H9 (cell line): Measurements from ENCODE around the gene DNMT3B. TPM values are rescaled to one million over a fixed set of nuclear protein-coding genes. Genes with fewer than 3 reads are reported as not detected.
A peak's percentile ranks its signal among the peaks of the same experiment; 100 is the strongest.

Source experiments
- DNase-seq: peaks from one replicate; pipeline ENCODE4 v3.0.0-alpha.2; 2017
- H2AFZ ChIP-seq: one replicate; pipeline ENCODE4 v1.6.1; 2013; ENCODE audit warnings: mild to moderate bottlenecking, low read length, control low read depth, moderate library complexity
- H2AK5ac ChIP-seq: 2 replicates; pipeline ENCODE4 v1.6.1; 2013; ENCODE audit warnings: low read length, control low read depth, mixed read lengths; ENCODE audit not compliant: insufficient read length
- H2BK120ac ChIP-seq: one replicate; pipeline ENCODE4 v1.6.1; 2013; ENCODE audit warnings: low read depth, mild to moderate bottlenecking, low read length, control low read depth, inconsistent platforms; ENCODE audit not compliant: poor library complexity, severe bottlenecking
- H2BK12ac ChIP-seq: 2 replicates; pipeline ENCODE4 v1.6.1; 2013; ENCODE audit warnings: low read length, control low read depth, mixed read lengths, low read depth; ENCODE audit not compliant: insufficient read length
- H2BK15ac ChIP-seq: 2 replicates; pipeline ENCODE4 v1.6.1; 2013; ENCODE audit warnings: low read depth, low read length, control low read depth
- H2BK20ac ChIP-seq: one replicate; pipeline ENCODE4 v1.6.1; 2013; ENCODE audit warnings: low read depth, mild to moderate bottlenecking, low read length, control low read depth, inconsistent platforms; ENCODE audit not compliant: poor library complexity, severe bottlenecking
- H2BK5ac ChIP-seq: 2 replicates; pipeline ENCODE4 v1.6.1; 2013; ENCODE audit warnings: low read length, control low read depth, mixed read lengths; ENCODE audit not compliant: insufficient read length
- H3K14ac ChIP-seq: 2 replicates; pipeline ENCODE4 v1.6.1; 2013; ENCODE audit warnings: low read length, control low read depth; ENCODE audit not compliant: insufficient read depth
- H3K18ac ChIP-seq: 2 replicates; pipeline ENCODE4 v1.6.1; 2013; ENCODE audit warnings: low read depth, mild to moderate bottlenecking, mixed read lengths, low read length, control low read depth; ENCODE audit not compliant: insufficient read length
- H3K23ac ChIP-seq: 2 replicates; pipeline ENCODE4 v1.6.1; 2013; ENCODE audit warnings: low read length, control low read depth, mixed read lengths, low read depth; ENCODE audit not compliant: insufficient read length
- H3K23me2 ChIP-seq: 2 replicates; pipeline ENCODE4 v1.6.1; 2013; ENCODE audit warnings: low read depth, mild to moderate bottlenecking, mixed read lengths, low read length, control low read depth; ENCODE audit not compliant: insufficient read length, poor library complexity, severe bottlenecking
- H3K27ac ChIP-seq: 2 replicates; pipeline ENCODE4 v1.5.1; 2013; ENCODE audit warnings: low read length, control low read depth, mixed read lengths, low read depth; ENCODE audit not compliant: insufficient read length
- H3K27me3 ChIP-seq: 2 replicates; pipeline ENCODE4 v1.6.1; 2013; ENCODE audit warnings: low read length, control low read depth, inconsistent platforms; ENCODE audit not compliant: insufficient read depth
- H3K4ac ChIP-seq: 2 replicates; pipeline ENCODE4 v1.6.1; 2013; ENCODE audit warnings: low read depth, mild to moderate bottlenecking, control low read depth, inconsistent platforms, low read length, moderate library complexity
- H3K4me1 ChIP-seq: 2 replicates; pipeline ENCODE4 v1.6.1; 2013; ENCODE audit warnings: low read length, control low read depth, inconsistent platforms; ENCODE audit not compliant: insufficient read depth
- H3K4me2 ChIP-seq: 2 replicates; pipeline ENCODE4 v1.6.1; 2013; ENCODE audit warnings: low read length, control low read depth, mixed read lengths; ENCODE audit not compliant: insufficient read length, insufficient read depth
- H3K56ac ChIP-seq: 2 replicates; pipeline ENCODE4 v1.6.1; 2013; ENCODE audit warnings: low read depth, mild to moderate bottlenecking, mixed read lengths, low read length, control low read depth; ENCODE audit not compliant: insufficient read length
- H3K79me1 ChIP-seq: 2 replicates; pipeline ENCODE4 v1.6.1; 2013; ENCODE audit warnings: low read depth, mild to moderate bottlenecking, moderate library complexity, low read length, control low read depth, inconsistent platforms; ENCODE audit not compliant: insufficient read depth, poor library complexity, severe bottlenecking
- H3K79me2 ChIP-seq: 2 replicates; pipeline ENCODE4 v1.6.1; 2013; ENCODE audit warnings: low read length, control low read depth, inconsistent platforms; ENCODE audit not compliant: insufficient read depth
- H3K9ac ChIP-seq: 2 replicates; pipeline ENCODE4 v1.6.1; 2013; ENCODE audit warnings: low read length, control low read depth, mixed read lengths; ENCODE audit not compliant: insufficient read length; ENCODE audit errors: extremely low read depth
- H3K9me3 ChIP-seq: one replicate; pipeline ENCODE4 v1.6.1; 2013; ENCODE audit warnings: low read depth, low read length, inconsistent platforms; ENCODE audit not compliant: control insufficient read depth
- H3T11ph ChIP-seq: one replicate; pipeline ENCODE4 v1.6.1; 2013; ENCODE audit warnings: mild to moderate bottlenecking, low read length, control low read depth, inconsistent platforms
- H4K20me1 ChIP-seq: one replicate; pipeline ENCODE4 v1.6.1; 2013; ENCODE audit not compliant: control insufficient read depth, insufficient read length, insufficient read depth
- H4K5ac ChIP-seq: 2 replicates; pipeline ENCODE4 v1.6.1; 2013; ENCODE audit warnings: low read depth, mild to moderate bottlenecking, mixed read lengths, low read length, control low read depth; ENCODE audit not compliant: insufficient read length
- H4K8ac ChIP-seq: replicated peaks from 2 replicates; pipeline ENCODE4 v1.6.1; 2013; ENCODE audit warnings: low read length, control low read depth, mixed read lengths, low read depth; ENCODE audit not compliant: insufficient read length
- H4K91ac ChIP-seq: 2 replicates; pipeline ENCODE4 v1.6.1; 2013; ENCODE audit warnings: low read depth, mild to moderate bottlenecking, moderate library complexity, mixed read lengths, low read length, control low read depth; ENCODE audit not compliant: insufficient read length
- H3K27ac Mint-ChIP-seq, 3 experiments: 2 replicates in 2 of 3; 3 replicates in 1 of 3; pipeline ENCODE4 v1.8.0; 2020 to 2021; ENCODE audit warnings: mixed read lengths in 3 of 3, mild to moderate bottlenecking in 1 of 3, moderate library complexity in 1 of 3
- H3K27me3 Mint-ChIP-seq: 2 replicates; pipeline ENCODE4 v1.8.0; 2021; ENCODE audit warnings: low read depth, mild to moderate bottlenecking, moderate library complexity, mixed read lengths
- H3K36me3 Mint-ChIP-seq, 3 experiments: 2 replicates in 2 of 3; 3 replicates in 1 of 3; pipeline ENCODE4 v1.8.0; 2020 to 2021; ENCODE audit warnings: low read depth in 3 of 3, mixed read lengths in 3 of 3; ENCODE audit not compliant: insufficient read depth in 1 of 3
- H3K4me1 Mint-ChIP-seq, 2 experiments: 2 replicates each; pipeline ENCODE4 v1.8.0; 2020; ENCODE audit warnings: mixed read lengths in 2 of 2
- H3K4me3 Mint-ChIP-seq, 2 experiments: 2 replicates in 1 of 2; 3 replicates in 1 of 2; pipeline ENCODE4 v1.8.0; 2020 to 2021; ENCODE audit warnings: mild to moderate bottlenecking in 2 of 2, mixed read lengths in 2 of 2, moderate library complexity in 1 of 2
- H3K9me3 Mint-ChIP-seq, 2 experiments: 2 replicates in 1 of 2; 3 replicates in 1 of 2; pipeline ENCODE4 v1.8.0; 2020; ENCODE audit warnings: mild to moderate bottlenecking in 2 of 2, mixed read lengths in 2 of 2, moderate library complexity in 1 of 2
- WGBS: extraction: QIAGEN DNeasy Blood & Tissue Kit; methylation state at CpG from one replicate; pipeline ENCODE4 v1.1.7; 2013; ENCODE audit warnings: missing lambda C conversion rate, low lambda C conversion rate, mixed read lengths; ENCODE audit not compliant: insufficient read length; ENCODE audit errors: extremely low coverage; 5-methylcytosine and 5-hydroxymethylcytosine counted together
- total RNA-seq: library from RNA; stranded (reverse); gene quantifications from 2 replicates; pipeline ENCODE4 v1.2.1, GENCODE V29; 2021
- TF ChIP-seq, protein P1 (sequence below): fragments of 200-600 bp; sonication (generic); conservative IDR thresholded peaks from 3 replicates; pipeline ENCODE4 v1.8.0; 2021; ENCODE audit warnings: antibody characterized with exemption, mild to moderate bottlenecking

DNMT3B gene
- total RNA-seq, 1 experiment from 2014 or later, result 980 TPM

- no peaks in the 10 kb centered on the region for H3K27me3 Mint-ChIP-seq
- no peak overlapping the region for H3K14ac ChIP-seq
- H3K9me3 Mint-ChIP-seq, result no peaks in the 10 kb centered on the region
- no peaks in the 10 kb centered on the region for H3K9me3 ChIP-seq
- H3K23ac ChIP-seq, result no peak overlapping the region
- H3K4me3 Mint-ChIP-seq, result no peak overlapping the region
- H2BK12ac ChIP-seq, result no peak overlapping the region
- no peak overlapping the region for H2BK5ac ChIP-seq
- no peak overlapping the region for H3K4me2 ChIP-seq
- no peak for DNase-seq
- no peak overlapping the region for H3K27ac ChIP-seq
- H4K5ac ChIP-seq, result no peak overlapping the region
- no peak overlapping the region for H2BK120ac ChIP-seq
- H3K79me2 ChIP-seq, result no peaks in the 10 kb centered on the region
- peaks cover 21 to 36% of the 10 kb centered on the region in 2 experiments for H3K4me1 Mint-ChIP-seq
- H3K4ac ChIP-seq, result no peak overlapping the region
- H2AFZ ChIP-seq, result no peak overlapping the region
- H3K27me3 ChIP-seq, result no peaks in the 10 kb centered on the region
- no CpG with 5 or more reads among the region's 16 CpGs for WGBS
- no peak overlapping the region for H3T11ph ChIP-seq
- H3K27ac Mint-ChIP-seq, result peak overlapping the region in 2 of 3 experiments; percentile 87 to 94; a peak in 5 of 7 replicates
- no peaks in the 10 kb centered on the region for H4K20me1 ChIP-seq
- no peak overlapping the region for H2AK5ac ChIP-seq
- TF ChIP-seq, protein P1, sequence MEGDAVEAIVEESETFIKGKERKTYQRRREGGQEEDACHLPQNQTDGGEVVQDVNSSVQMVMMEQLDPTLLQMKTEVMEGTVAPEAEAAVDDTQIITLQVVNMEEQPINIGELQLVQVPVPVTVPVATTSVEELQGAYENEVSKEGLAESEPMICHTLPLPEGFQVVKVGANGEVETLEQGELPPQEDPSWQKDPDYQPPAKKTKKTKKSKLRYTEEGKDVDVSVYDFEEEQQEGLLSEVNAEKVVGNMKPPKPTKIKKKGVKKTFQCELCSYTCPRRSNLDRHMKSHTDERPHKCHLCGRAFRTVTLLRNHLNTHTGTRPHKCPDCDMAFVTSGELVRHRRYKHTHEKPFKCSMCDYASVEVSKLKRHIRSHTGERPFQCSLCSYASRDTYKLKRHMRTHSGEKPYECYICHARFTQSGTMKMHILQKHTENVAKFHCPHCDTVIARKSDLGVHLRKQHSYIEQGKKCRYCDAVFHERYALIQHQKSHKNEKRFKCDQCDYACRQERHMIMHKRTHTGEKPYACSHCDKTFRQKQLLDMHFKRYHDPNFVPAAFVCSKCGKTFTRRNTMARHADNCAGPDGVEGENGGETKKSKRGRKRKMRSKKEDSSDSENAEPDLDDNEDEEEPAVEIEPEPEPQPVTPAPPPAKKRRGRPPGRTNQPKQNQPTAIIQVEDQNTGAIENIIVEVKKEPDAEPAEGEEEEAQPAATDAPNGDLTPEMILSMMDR, result peak; percentile 22; the same call in 2 of the 3 replicates
- H3K56ac ChIP-seq, result no peak overlapping the region
- H2BK20ac ChIP-seq, result no peak overlapping the region
- H4K91ac ChIP-seq, result no peak overlapping the region
- peaks cover 88 to 100% (median 99%) of the 10 kb centered on the region in 3 experiments for H3K36me3 Mint-ChIP-seq
- no peaks in the 10 kb centered on the region for H3K23me2 ChIP-seq
- no peak overlapping the region for H2BK15ac ChIP-seq
- no peak overlapping the region for H3K18ac ChIP-seq
- no peak overlapping the region for H4K8ac ChIP-seq
- H3K4me1 ChIP-seq, result no peaks in the 10 kb centered on the region
- H3K79me1 ChIP-seq, result peaks cover 5% of the 10 kb centered on the region
- H3K9ac ChIP-seq, result no peak overlapping the region
Observed at GRCh38 chr20:32787168-32787567, 25.0 kb downstream of the DNMT3B start.
